GM12865 (cell line): ENCODE data around the gene IQCE.

Experiments
- DNase-seq: peaks from one replicate; pipeline ENCODE4 v3.0.0; 2010; ENCODE audit warnings: low read depth
- H3K4me3 ChIP-seq: 2 replicates; pipeline ENCODE4 v1.5.1; 2011; ENCODE audit warnings: mild to moderate bottlenecking, low read depth, low read length, control low read depth
- CTCF ChIP-seq: IDR thresholded peaks from 2 replicates; pipeline ENCODE4 v1.5.1; 2011; ENCODE audit warnings: low read length, control low read depth, low read depth, inconsistent platforms; ENCODE audit not compliant: insufficient read depth; ENCODE audit errors: missing control alignments

The IQCE gene

GRCh38 chr7:2661602-2662272, 103.0 kb downstream of the IQCE start:
- H3K4me3 ChIP-seq, result no peak overlapping the region
- no peak for DNase-seq

GRCh38 chr7:2662273-2663120, 103.7 kb downstream of the IQCE start:
- DNase-seq, result no peak

More at GRCh38 chr7:2661602-2662272, 103.0 kb downstream of the IQCE start:
- no peak for TF ChIP-seq CTCF

GRCh38 chr7:2663121-2663886, 104.5 kb downstream of the IQCE start:
- H3K4me3 ChIP-seq, result no peak overlapping the region
- no peak for DNase-seq
- TF ChIP-seq CTCF, result no peak

More at GRCh38 chr7:2662273-2663120, 103.7 kb downstream of the IQCE start:
- no peak for TF ChIP-seq CTCF
- no peak overlapping the region for H3K4me3 ChIP-seq

- no peak for TF ChIP-seq CTCF
- DNase-seq, result no peak
- no peak overlapping the region for H3K4me3 ChIP-seq
Observed at GRCh38 chr7:2663960-2664359, 105.2 kb downstream of the IQCE start.
